ENCODE measurements around the gene XRCC4. TPM values are rescaled to one million over a fixed set of nuclear protein-coding genes. Genes with fewer than 3 reads are reported as not detected.

The XRCC4 gene
- total RNA-seq, 1 experiment from 2014 or later: 24.6 TPM

- intact Hi-C loops (cut with micrococcal nuclease): no loop called here
- ATAC-seq: no peak
These were observed 176.4 kb downstream of the XRCC4 start for GRCh38 chr5:83253720-83254119.

GRCh38 chr5:83255268-83255667, 177.9 kb downstream of the XRCC4 start:
- H3K4me1 ChIP-seq (ENCODE audit: control insufficient read depth in 1 of 2, insufficient read depth in 2 of 2, low read length in 2 of 2): no peaks in the 10 kb centered on the region
- ChIA-PET POLR2A (no interaction called here), CTCF (no interaction called here), RAD21 (ENCODE audit: low non-redundant PET in 1 of 2, low total read pairs in 2 of 2, uncharacterized antibody in 2 of 2, unreplicated experiment in 2 of 2) (no interaction called here)
- ATAC-seq (no peak), DNase-seq (ENCODE audit: low read depth, low spot score) (no peak)
- no peaks in the 10 kb centered on the region for H3K36me3 ChIP-seq (ENCODE audit: control insufficient read depth in 1 of 2, insufficient read depth in 2 of 2, low read length in 2 of 2)
- H3K4me2 ChIP-seq (ENCODE audit: low read length): no peak overlapping the region
- H3K9me3 ChIP-seq (ENCODE audit: control insufficient read depth in 1 of 2, insufficient read depth in 1 of 2, low read depth in 1 of 2, low read length in 2 of 2): no peaks in the 10 kb centered on the region
- intact Hi-C loops (cut with micrococcal nuclease): no loop called here
- H4K20me1 ChIP-seq (ENCODE audit: insufficient read depth): no peaks in the 10 kb centered on the region
- H3K9me2 ChIP-seq (ENCODE audit: insufficient read depth): no peaks in the 10 kb centered on the region
- no TSS peak for BruUV-seq (replicated peaks)
- H3K9ac ChIP-seq (ENCODE audit: low read length): no peak overlapping the region
- H3K27ac ChIP-seq (ENCODE audit: low read depth, low read length): no peak overlapping the region
- H3K27me3 ChIP-seq (ENCODE audit: insufficient read depth, low read length): no peaks in the 10 kb centered on the region
- no peak overlapping the region for H3K4me3 ChIP-seq (replicated peaks in 1 of 2; ENCODE audit: low read depth in 1 of 2, low read length in 2 of 2)
- H2AFZ ChIP-seq (ENCODE audit: low read depth, low read length, poor library complexity, severe bottlenecking): no peak overlapping the region
- H3K79me2 ChIP-seq (ENCODE audit: insufficient read depth, low read length): no peaks in the 10 kb centered on the region
- TF ChIP-seq JUND (IDR thresholded peaks at IDR 0.05) (no peak), TCF7L2 (IDR thresholded peaks at IDR 0.05; ENCODE audit: borderline replicate concordance, extremely low read depth, insufficient read depth, insufficient read length) (no peak), CTCF (IDR thresholded peaks at IDR 0.05 in 2 of 3, conservative IDR thresholded peaks at IDR 0.05 in 1 of 3; ENCODE audit: borderline replicate concordance in 1 of 3, insufficient read depth in 1 of 3, low read depth in 2 of 3, low read length in 2 of 3) (no peak), ZBTB33 (IDR thresholded peaks at IDR 0.05; ENCODE audit: extremely low read depth, insufficient replicate concordance, low read length) (no peak), SRF (IDR thresholded peaks at IDR 0.05; ENCODE audit: low read depth) (no peak), REST (IDR thresholded peaks at IDR 0.05; ENCODE audit: low read depth) (no peak), RAD21 (IDR thresholded peaks at IDR 0.05; ENCODE audit: low read depth) (no peak), POLR2AphosphoS5 (IDR thresholded peaks at IDR 0.05; ENCODE audit: low read depth, low read length) (no peak), POLR2A (IDR thresholded peaks at IDR 0.05; ENCODE audit: borderline replicate concordance, extremely low read depth, insufficient read depth, insufficient read length) (no peak), SP1 (IDR thresholded peaks at IDR 0.05; ENCODE audit: low read depth) (no peak), ZNF274 (IDR thresholded peaks at IDR 0.05; ENCODE audit: low read depth, low read length) (no peak), ATF3 (IDR thresholded peaks at IDR 0.05) (no peak)

More at GRCh38 chr5:83253720-83254119, 176.4 kb downstream of the XRCC4 start:
- Histone ChIP-seq H4K20me1 (ENCODE audit: insufficient read depth) (no peaks in the 10 kb centered on the region), H3K9me2 (ENCODE audit: insufficient read depth) (no peaks in the 10 kb centered on the region), H3K27me3 (ENCODE audit: insufficient read depth, low read length) (no peaks in the 10 kb centered on the region), H3K36me3 (ENCODE audit: control insufficient read depth in 1 of 2, insufficient read depth in 2 of 2, low read length in 2 of 2) (no peaks in the 10 kb centered on the region), H3K4me3 (replicated peaks in 1 of 2; ENCODE audit: low read depth in 1 of 2, low read length in 2 of 2) (no peak overlapping the region), H3K4me2 (ENCODE audit: low read length) (no peak overlapping the region), H3K79me2 (ENCODE audit: insufficient read depth, low read length) (no peaks in the 10 kb centered on the region), H2AFZ (ENCODE audit: low read depth, low read length, poor library complexity, severe bottlenecking) (no peak overlapping the region), H3K4me1 (ENCODE audit: control insufficient read depth in 1 of 2, insufficient read depth in 2 of 2, low read length in 2 of 2) (no peaks in the 10 kb centered on the region), H3K27ac (ENCODE audit: low read depth, low read length) (no peak overlapping the region), H3K9me3 (ENCODE audit: control insufficient read depth in 1 of 2, insufficient read depth in 1 of 2, low read depth in 1 of 2, low read length in 2 of 2) (no peaks in the 10 kb centered on the region), H3K9ac (ENCODE audit: low read length) (no peak overlapping the region)
- ChIA-PET CTCF (no interaction called here), RAD21 (ENCODE audit: low non-redundant PET in 1 of 2, low total read pairs in 2 of 2, uncharacterized antibody in 2 of 2, unreplicated experiment in 2 of 2) (no interaction called here), POLR2A (no interaction called here)
- no TSS peak for BruUV-seq (replicated peaks)
- no peak for TF ChIP-seq YY1 (IDR thresholded peaks at IDR 0.05; ENCODE audit: extremely low read depth, insufficient replicate concordance, low read depth, low read length)
- TF ChIP-seq ELF1 (IDR thresholded peaks at IDR 0.05; ENCODE audit: borderline replicate concordance, low read depth): no peak
- no peak for DNase-seq (ENCODE audit: low read depth, low spot score)
